H1 (cell line): ENCODE measurements around the gene TMEM9B. TPM values are rescaled to one million over a fixed set of nuclear protein-coding genes. Genes with fewer than 3 reads are reported as not detected.

Source experiments
- CBX5 ChIP-seq: fragments of 300-800, 300-1000 bp; sonication (generic); IDR thresholded peaks from 2 replicates; pipeline ENCODE4 v1.7.1; 2016; ENCODE audit warnings: antibody characterized with exemption, low read length, low read depth
- CREB1 ChIP-seq: IDR thresholded peaks from 2 replicates; pipeline ENCODE4 v1.6.1; 2012; ENCODE audit warnings: inconsistent platforms
- MAFK ChIP-seq: IDR thresholded peaks from 2 replicates; pipeline ENCODE4 v1.6.1; 2012; ENCODE audit warnings: low read depth, mild to moderate bottlenecking, improper control_type of control experiment, low read length
- polyA plus RNA-seq, 7 experiments: library from polyadenylated mRNA; depleted of rRNA in 3 of 7; stranded (reverse) in 5 of 7; unstranded in 2 of 7; fragments of >200 nt in 5 of 7; fragments of 200-250 nt in 2 of 7; gene quantifications; 1 replicate in 5 of 7; 2 replicates in 1 of 7; 4 replicates in 1 of 7; pipeline versions ENCODE4 v1.2.1 to v1.2.3, GENCODE V29; 2011 to 2013; ENCODE audit warnings: missing spikeins in 2 of 7, mixed read lengths in 2 of 7
- total RNA-seq: library from RNA; stranded (reverse); fragmentation: NEBNext Ultra II Directional; extraction: Animal tissue kit (Norgen Biotek cat#: 25700); gene quantifications from 2 replicates; pipeline ENCODE4 v1.2.1, GENCODE V29; 2021

TMEM9B gene
- total and polyA plus RNA-seq, 2 of the 8 experiments (the other 6 are each of a cell fraction or from before 2014, with no cell fraction given): 8.3 to 9.4 TPM

GRCh38 chr11:8961401-8961800, 2.8 kb downstream of the TMEM9B start (continued):
- no peak for TF ChIP-seq MAFK
- TF ChIP-seq CREB1: no peak
- TF ChIP-seq CBX5: no peak
